ENCODE results near the gene IRF2BP2. TPM values are rescaled to one million over a fixed set of nuclear protein-coding genes. Genes with fewer than 3 reads are reported as not detected.
A peak's percentile ranks its signal among the peaks of the same experiment; 100 is the strongest.

IRF2BP2 gene
- total and polyA plus RNA-seq, 2 of the 13 experiments (the other 11 are each of a cell fraction or from before 2014, with no cell fraction given): 140 to 147 TPM

DNA sequence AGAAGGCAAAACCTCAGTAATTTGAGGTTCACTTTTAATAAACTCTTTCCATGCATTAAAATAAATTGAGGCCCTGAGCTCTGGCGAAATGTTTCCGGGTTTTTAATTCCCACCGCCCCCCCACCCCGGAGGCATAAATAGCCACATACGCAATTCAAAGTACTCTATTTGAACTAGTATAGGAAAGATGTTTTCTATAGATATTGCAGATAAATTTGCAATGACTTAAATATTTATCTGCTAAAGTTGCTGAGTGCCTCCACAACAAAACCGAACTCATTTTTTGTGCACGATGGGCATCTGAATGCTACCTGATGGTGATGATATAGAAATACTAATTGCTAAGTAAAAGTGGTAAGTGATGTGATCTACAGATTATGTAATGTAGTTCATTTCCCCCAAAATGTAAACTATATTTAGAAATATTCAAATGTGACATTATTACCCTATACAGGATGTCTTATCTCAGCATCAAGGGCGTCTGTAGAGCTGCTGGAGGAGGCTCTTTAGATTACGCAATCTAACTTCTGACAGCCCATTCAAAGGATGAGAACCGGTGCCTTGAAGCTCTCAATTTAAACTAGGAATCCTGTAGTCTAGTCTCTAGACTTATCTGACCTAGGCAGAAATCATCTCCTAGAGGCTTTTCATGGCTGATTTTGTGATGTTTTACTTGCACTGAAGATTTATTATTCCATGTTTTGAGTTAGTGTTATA, 8.5 kb downstream of the IRF2BP2 start (continued):
- TF ChIP-seq ZNF343 (CRISPR knock-in tag; IDR thresholded peaks at IDR 0.05) (no peak), POLR2AphosphoS2 (IDR thresholded peaks at IDR 0.05; ENCODE audit: low read depth, low read length) (peak; percentile 87), IKZF4 (CRISPR knock-in tag; IDR thresholded peaks at IDR 0.05; ENCODE audit: borderline replicate concordance, low read depth, not compliant biosample characterization) (no peak), SRSF9 (IDR thresholded peaks at IDR 0.05; ENCODE audit: borderline replicate concordance, insufficient read depth, low read depth, low read length, poor library complexity, severe bottlenecking) (no peak), MXI1 (IDR thresholded peaks at IDR 0.05; ENCODE audit: borderline replicate concordance, low read depth, low read length) (no peak), SMARCE1 (IDR thresholded peaks at IDR 0.05; ENCODE audit: borderline replicate concordance) (no peak), NFYB (CRISPR knock-in tag; IDR thresholded peaks at IDR 0.05) (no peak), KDM3A (CRISPR knock-in tag; IDR thresholded peaks at IDR 0.05; ENCODE audit: low read depth) (no peak), SMC3 (IDR thresholded peaks at IDR 0.05; ENCODE audit: low read length) (peak; percentile 15; the same call in 1 of the 2 replicates), ESRRA (CRISPR knock-in tag; IDR thresholded peaks at IDR 0.05; ENCODE audit: low read depth) (no peak)
- TF ChIP-seq, protein P1, sequence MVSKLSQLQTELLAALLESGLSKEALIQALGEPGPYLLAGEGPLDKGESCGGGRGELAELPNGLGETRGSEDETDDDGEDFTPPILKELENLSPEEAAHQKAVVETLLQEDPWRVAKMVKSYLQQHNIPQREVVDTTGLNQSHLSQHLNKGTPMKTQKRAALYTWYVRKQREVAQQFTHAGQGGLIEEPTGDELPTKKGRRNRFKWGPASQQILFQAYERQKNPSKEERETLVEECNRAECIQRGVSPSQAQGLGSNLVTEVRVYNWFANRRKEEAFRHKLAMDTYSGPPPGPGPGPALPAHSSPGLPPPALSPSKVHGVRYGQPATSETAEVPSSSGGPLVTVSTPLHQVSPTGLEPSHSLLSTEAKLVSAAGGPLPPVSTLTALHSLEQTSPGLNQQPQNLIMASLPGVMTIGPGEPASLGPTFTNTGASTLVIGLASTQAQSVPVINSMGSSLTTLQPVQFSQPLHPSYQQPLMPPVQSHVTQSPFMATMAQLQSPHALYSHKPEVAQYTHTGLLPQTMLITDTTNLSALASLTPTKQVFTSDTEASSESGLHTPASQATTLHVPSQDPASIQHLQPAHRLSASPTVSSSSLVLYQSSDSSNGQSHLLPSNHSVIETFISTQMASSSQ (IDR thresholded peaks at IDR 0.05; ENCODE audit: low read depth): no peak
- TF ChIP-seq, protein P1 (CRISPR knock-in tag; IDR thresholded peaks at IDR 0.05; ENCODE audit: borderline replicate concordance): no peak
- TF ChIP-seq, protein P2, sequence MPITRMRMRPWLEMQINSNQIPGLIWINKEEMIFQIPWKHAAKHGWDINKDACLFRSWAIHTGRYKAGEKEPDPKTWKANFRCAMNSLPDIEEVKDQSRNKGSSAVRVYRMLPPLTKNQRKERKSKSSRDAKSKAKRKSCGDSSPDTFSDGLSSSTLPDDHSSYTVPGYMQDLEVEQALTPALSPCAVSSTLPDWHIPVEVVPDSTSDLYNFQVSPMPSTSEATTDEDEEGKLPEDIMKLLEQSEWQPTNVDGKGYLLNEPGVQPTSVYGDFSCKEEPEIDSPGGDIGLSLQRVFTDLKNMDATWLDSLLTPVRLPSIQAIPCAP (CRISPR knock-in tag; IDR thresholded peaks at IDR 0.05; ENCODE audit: low read depth): no peak
- TF ChIP-seq, protein P3, sequence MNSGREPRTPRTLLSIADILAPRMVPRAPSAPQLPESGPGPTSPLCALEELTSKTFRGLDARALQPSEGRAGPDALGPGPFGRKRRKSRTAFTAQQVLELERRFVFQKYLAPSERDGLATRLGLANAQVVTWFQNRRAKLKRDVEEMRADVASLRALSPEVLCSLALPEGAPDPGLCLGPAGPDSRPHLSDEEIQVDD (CRISPR knock-in tag; IDR thresholded peaks at IDR 0.05; ENCODE audit: borderline replicate concordance): no peak
- TF ChIP-seq, protein P4, sequence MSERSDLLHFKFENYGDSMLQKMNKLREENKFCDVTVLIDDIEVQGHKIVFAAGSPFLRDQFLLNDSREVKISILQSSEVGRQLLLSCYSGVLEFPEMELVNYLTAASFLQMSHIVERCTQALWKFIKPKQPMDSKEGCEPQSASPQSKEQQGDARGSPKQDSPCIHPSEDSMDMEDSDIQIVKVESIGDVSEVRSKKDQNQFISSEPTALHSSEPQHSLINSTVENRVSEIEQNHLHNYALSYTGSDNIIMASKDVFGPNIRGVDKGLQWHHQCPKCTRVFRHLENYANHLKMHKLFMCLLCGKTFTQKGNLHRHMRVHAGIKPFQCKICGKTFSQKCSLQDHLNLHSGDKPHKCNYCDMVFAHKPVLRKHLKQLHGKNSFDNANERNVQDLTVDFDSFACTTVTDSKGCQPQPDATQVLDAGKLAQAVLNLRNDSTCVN (CRISPR knock-in tag; IDR thresholded peaks at IDR 0.05; ENCODE audit: borderline replicate concordance): no peak
- TF ChIP-seq, protein P5, sequence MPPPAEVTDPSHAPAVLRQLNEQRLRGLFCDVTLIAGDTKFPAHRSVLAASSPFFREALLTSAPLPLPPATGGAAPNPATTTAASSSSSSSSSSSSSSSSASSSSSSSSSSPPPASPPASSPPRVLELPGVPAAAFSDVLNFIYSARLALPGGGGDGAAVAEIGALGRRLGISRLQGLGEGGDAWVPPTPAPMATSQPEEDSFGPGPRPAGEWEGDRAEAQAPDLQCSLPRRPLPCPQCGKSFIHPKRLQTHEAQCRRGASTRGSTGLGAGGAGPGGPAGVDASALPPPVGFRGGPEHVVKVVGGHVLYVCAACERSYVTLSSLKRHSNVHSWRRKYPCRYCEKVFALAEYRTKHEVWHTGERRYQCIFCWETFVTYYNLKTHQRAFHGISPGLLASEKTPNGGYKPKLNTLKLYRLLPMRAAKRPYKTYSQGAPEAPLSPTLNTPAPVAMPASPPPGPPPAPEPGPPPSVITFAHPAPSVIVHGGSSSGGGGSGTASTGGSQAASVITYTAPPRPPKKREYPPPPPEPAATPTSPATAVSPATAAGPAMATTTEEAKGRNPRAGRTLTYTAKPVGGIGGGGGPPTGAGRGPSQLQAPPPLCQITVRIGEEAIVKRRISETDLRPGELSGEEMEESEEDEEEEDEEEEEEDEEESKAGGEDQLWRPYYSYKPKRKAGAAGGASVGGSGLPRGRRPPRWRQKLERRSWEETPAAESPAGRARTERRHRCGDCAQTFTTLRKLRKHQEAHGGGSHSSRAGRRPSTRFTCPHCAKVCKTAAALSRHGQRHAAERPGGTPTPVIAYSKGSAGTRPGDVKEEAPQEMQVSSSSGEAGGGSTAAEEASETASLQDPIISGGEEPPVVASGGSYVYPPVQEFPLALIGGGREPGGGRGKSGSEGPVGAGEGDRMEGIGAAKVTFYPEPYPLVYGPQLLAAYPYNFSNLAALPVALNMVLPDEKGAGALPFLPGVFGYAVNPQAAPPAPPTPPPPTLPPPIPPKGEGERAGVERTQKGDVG (CRISPR knock-in tag; IDR thresholded peaks at IDR 0.05; ENCODE audit: borderline replicate concordance): no peak
- TF ChIP-seq, protein P6, sequence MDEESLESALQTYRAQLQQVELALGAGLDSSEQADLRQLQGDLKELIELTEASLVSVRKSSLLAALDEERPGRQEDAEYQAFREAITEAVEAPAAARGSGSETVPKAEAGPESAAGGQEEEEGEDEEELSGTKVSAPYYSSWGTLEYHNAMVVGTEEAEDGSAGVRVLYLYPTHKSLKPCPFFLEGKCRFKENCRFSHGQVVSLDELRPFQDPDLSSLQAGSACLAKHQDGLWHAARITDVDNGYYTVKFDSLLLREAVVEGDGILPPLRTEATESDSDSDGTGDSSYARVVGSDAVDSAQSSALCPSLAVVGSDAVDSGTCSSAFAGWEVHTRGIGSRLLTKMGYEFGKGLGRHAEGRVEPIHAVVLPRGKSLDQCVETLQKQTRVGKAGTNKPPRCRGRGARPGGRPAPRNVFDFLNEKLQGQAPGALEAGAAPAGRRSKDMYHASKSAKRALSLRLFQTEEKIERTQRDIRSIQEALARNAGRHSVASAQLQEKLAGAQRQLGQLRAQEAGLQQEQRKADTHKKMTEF (CRISPR knock-in tag; IDR thresholded peaks at IDR 0.05): no peak

All from HepG2 (cell line).